UCSD-AML1 (cell line): ENCODE measurements around the gene AGBL4.
"Not testable (repeated sequence)": the region's sequence is repeated elsewhere in the genome, so short reads cannot be mapped to it uniquely, and the experiment has no call there.

Experiments
- DNase-seq: peaks from one replicate; lab custom pipeline; 2025; ENCODE audit not compliant: unreplicated experiment; lab: John Stamatoyannopoulos, UW

AGBL4 gene

GRCh38 chr1:48523558-48523957 is 1500.2 kb downstream of the AGBL4 start:
- no peak for DNase-seq

DNA sequence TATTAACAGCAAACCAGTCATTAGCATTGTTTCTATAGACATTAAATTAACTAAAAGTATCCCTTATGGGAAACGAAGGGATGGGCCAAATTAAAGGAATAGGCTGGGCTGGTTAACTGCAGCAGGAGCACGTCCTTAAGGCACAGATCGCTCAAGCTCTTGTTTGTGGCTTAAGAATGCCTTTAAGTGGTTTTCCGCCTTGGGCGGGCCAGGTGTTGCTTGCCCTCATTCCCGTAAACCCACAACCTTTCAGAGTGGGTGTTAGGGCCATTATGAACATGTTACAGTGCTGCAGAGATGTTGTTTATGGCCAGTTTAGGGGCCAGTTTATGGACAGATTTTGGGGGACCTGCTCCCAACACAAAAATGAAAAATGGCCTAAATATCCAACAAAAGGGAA is 1503.9 kb downstream of the AGBL4 start:
- DNase-seq: not testable (repeated sequence)

- DNase-seq: no peak
Measured at GRCh38 chr1:48506870-48507269, 1516.9 kb downstream of the AGBL4 start.

DNA sequence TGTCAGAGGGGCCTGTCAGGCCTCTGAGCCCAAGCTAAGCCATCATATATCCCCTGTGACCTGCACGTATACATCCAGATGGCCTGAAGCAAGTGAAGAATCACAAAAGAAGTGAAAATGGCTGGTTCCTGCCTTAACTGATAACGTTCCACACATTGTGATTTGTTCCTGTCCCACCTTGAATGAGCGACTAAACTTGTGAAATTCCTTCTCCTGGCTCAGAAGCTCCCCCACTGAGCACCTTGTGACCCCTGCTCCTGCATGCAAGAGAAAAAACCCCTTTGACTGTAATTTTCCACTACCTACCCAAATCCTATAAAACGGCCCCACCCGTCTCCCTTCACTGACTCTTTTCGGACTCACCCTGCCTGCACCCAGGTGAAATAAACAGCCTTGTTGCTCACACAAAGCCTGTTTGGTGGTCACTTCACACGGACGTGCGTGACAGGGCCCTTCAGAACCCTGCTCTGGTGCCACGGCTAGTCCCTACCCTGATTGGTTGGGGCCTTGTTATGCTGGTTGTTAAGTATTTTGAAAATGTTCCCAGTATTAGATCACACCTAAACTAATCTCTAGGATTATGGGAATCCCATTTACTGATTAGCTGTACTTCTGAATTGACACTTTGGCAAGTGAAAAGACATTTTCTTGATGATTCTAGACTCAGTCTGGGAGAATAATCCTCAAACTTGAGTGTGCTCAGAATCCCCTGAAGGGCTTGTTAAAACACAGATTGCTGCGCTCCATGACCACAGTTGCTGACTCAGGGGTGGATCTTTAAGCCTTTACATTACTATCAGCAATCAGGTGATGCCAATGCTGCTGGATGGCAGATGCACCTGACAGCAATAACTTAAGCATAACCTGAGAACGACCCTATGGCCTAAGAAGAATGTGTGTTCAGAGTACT is 1523.0 kb downstream of the AGBL4 start:
- DNase-seq: no peak

- DNase-seq: no peak
Measured at GRCh38 chr1:48499211-48499735, 1524.5 kb downstream of the AGBL4 start.

- peak; percentile 63 for DNase-seq
Measured at GRCh38 chr1:48498096-48498791, 1525.5 kb downstream of the AGBL4 start.

- no peak for DNase-seq
Measured at GRCh38 chr1:48495911-48496310, 1527.8 kb downstream of the AGBL4 start.

GRCh38 chr1:48495166-48495565 is 1528.6 kb downstream of the AGBL4 start:
- no peak for DNase-seq

DNA sequence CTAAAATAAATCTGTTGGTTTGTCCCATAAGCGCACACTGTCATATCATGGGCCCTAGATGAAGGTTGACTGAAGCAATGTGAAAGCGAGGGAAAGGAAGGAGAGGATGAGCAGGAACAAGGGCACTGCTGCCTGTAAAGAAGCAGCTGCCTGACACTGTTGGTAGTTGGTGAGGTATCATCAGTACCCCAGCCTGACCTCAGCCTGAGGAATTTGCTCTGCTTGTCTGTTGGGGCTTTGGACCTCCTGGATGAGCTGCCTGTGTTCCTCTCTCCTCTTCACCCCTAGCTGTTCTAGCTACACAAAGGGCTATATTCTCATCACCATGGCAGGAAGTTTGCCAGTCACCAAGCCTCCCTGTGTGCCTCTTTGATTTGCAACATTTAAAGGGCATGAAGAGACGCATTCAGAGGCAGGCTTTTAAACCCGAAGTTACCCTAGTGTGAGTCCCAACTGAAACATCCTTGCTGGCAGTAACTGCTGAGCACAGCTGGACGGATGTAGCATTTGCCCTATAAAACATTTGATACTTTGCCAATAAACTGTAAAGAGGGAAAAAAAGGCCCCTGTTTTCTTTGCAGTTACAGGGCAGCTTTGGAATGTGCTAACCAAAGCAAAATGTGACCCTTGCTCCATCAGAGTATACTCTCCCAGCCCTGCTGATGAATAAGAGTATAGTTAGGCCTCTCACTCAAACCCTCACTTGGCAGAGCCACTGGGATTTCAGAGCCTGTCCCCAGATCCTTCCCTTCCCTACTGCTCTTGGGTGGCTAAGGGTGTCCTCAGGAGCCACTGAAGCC is 1529.6 kb downstream of the AGBL4 start:
- DNase-seq: no peak

- DNase-seq: no peak
Measured at GRCh38 chr1:48493041-48493440, 1530.7 kb downstream of the AGBL4 start.

DNA sequence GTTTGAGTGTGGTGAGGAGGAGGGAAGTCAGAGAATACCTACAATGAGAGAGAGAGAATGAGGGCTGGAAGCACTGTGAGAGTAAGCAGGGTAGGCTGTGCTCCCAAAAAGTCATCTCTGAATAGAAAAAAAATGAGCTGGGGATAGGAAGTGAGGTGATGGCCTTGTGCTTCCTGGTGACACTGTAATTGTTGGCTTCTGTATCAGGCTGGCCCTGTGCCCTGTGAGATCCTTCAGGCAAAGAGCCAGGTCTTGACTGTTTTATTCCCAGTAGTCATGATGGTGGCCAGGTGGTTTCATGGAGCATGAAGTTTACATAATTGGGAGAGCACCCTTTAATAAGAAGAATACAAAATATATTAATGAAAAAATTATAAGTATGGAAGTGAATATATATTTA is 1531.4 kb downstream of the AGBL4 start:
- DNase-seq: no peak

- no peak for DNase-seq
Measured at GRCh38 chr1:48488721-48489120, 1535.0 kb downstream of the AGBL4 start.
